Spleen (tissue), 7 donors: ENCODE results near the gene CRTC3.

ENCODE experiments used
- CTCF ChIP-seq, 11 experiments: fragments of 200-600 bp in 7 of 11; fragments of 450-650 bp in 4 of 11; sonication (generic) in 4 of 11; IDR thresholded peaks in 8 of 11; conservative IDR thresholded peaks in 3 of 11; 1 replicate in 7 of 11; 2 replicates in 4 of 11; pipeline versions ENCODE4 v1.4.0 to v1.8.0; 2016 to 2021; ENCODE audit warnings: antibody characterized with exemption in 11 of 11, inconsistent platforms in 4 of 11, mild to moderate bottlenecking in 1 of 11
- POLR2A ChIP-seq, 3 donors: fragments of 450-650 bp; IDR thresholded peaks; one replicate each; pipeline ENCODE4 v1.5.1; 2017; ENCODE audit warnings: antibody characterized with exemption in 3 of 3, mild to moderate bottlenecking in 1 of 3
- donor health status: DM: no; HTN: no; CAD: no; lungs with moderate emphysema.
- donor health status: DM: no; HTN: no; CAD: no.
- donor health status: DM: no; HTN: no; CAD: no.

GRCh38 chr15:90512981-90513380 is 16.7 kb upstream of the CRTC3 start:
- TF ChIP-seq CTCF (IDR thresholded peaks at IDR 0.05 in 8 of 11, conservative IDR thresholded peaks at IDR 0.05 in 3 of 11) (no peak), POLR2A (IDR thresholded peaks at IDR 0.05) (no peak)
